ENCODE results near the gene PGAP3.

- no peak for TF ChIP-seq SNAI2 (CRISPR knock-in tag; IDR thresholded peaks at IDR 0.05)
- TF ChIP-seq, protein P1, sequence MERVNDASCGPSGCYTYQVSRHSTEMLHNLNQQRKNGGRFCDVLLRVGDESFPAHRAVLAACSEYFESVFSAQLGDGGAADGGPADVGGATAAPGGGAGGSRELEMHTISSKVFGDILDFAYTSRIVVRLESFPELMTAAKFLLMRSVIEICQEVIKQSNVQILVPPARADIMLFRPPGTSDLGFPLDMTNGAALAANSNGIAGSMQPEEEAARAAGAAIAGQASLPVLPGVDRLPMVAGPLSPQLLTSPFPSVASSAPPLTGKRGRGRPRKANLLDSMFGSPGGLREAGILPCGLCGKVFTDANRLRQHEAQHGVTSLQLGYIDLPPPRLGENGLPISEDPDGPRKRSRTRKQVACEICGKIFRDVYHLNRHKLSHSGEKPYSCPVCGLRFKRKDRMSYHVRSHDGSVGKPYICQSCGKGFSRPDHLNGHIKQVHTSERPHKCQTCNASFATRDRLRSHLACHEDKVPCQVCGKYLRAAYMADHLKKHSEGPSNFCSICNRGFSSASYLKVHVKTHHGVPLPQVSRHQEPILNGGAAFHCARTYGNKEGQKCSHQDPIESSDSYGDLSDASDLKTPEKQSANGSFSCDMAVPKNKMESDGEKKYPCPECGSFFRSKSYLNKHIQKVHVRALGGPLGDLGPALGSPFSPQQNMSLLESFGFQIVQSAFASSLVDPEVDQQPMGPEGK (CRISPR knock-in tag; IDR thresholded peaks at IDR 0.05; ENCODE audit: borderline replicate concordance) = no peak
Observed at GRCh38 chr17:39658760-39659159, 29.1 kb downstream of the PGAP3 start.

Data from SK-N-SH treated with all-trans-retinoic acid at 6 μM for 48 hours (cell line).